Activated naive CD8-positive, alpha-beta T cell treated with anti-CD3 and anti-CD28 coated beads, Interleukin-2, amount 50 U/mL, for 24 hours (primary cell): ENCODE measurements around the gene DCDC2C.

ENCODE experiments used
- ATAC-seq: fragments of 150-1000 bp; cut with Tn5 transposase; one replicate; pipeline ENCODE4 v1.10.0; 2021
- DNase-seq: peaks from one replicate; pipeline ENCODE4 v3.0.0; 2021
- H3K27ac Mint-ChIP-seq: one replicate; pipeline ENCODE4 v1.8.0; 2021; ENCODE audit warnings: mild to moderate bottlenecking, mixed read lengths
- H3K27me3 Mint-ChIP-seq: one replicate; pipeline ENCODE4 v1.8.0; 2021; ENCODE audit warnings: mixed read lengths
- H3K36me3 Mint-ChIP-seq: one replicate; pipeline ENCODE4 v1.8.0; 2021; ENCODE audit warnings: low read depth, mixed read lengths
- H3K4me1 Mint-ChIP-seq: one replicate; pipeline ENCODE4 v1.8.0; 2021; ENCODE audit warnings: mixed read lengths
- H3K4me3 Mint-ChIP-seq: one replicate; pipeline ENCODE4 v1.8.0; 2021; ENCODE audit warnings: mild to moderate bottlenecking, moderate library complexity, mixed read lengths
- H3K9me3 Mint-ChIP-seq: one replicate; pipeline ENCODE4 v1.8.0; 2021; ENCODE audit warnings: mixed read lengths

DCDC2C gene

DNA sequence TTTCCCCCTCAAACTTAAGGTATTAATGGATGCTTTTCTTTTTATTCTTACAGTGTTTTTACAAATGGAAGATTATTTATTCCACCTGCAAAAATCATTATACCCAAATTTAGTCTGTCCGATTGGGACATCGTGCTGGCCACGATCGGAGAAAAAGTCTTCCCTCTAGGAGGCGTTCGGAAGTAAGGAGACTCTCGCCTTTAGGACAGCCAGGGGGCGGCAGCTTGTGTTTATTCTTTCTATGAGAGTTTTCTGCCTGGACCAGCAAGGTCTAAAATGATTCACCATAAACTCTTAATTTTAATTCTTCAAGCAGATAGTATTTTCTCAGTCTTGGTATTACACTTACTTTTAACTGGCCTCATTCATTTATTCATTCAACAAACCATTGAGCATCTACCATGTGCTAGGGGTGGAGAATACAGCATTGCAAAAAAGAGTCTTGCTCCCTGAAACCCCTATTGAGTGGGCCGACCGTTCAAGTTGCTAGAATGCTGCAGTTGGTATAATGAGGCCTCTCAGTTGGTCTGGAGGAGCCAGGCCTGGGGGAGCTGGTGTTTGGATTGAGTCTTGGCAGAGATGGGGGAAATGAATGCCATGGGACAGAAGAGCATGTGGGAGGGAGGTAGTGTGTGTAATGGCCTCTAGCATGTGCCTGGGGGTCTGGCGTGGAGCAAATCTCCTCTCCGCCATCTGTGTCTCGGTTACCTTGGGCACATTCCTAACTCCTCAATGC lies 38.7 kb downstream of the DCDC2C start:
- H3K4me1 Mint-ChIP-seq, result no peaks in the 10 kb centered on the region
- H3K27ac Mint-ChIP-seq, result no peak overlapping the region
- H3K27me3 Mint-ChIP-seq, result peaks cover 6% of the 10 kb centered on the region
- no peak overlapping the region for H3K4me3 Mint-ChIP-seq
- DNase-seq, result no peak
- no peak for ATAC-seq
- no peaks in the 10 kb centered on the region for H3K9me3 Mint-ChIP-seq
- no peaks in the 10 kb centered on the region for H3K36me3 Mint-ChIP-seq

DNA sequence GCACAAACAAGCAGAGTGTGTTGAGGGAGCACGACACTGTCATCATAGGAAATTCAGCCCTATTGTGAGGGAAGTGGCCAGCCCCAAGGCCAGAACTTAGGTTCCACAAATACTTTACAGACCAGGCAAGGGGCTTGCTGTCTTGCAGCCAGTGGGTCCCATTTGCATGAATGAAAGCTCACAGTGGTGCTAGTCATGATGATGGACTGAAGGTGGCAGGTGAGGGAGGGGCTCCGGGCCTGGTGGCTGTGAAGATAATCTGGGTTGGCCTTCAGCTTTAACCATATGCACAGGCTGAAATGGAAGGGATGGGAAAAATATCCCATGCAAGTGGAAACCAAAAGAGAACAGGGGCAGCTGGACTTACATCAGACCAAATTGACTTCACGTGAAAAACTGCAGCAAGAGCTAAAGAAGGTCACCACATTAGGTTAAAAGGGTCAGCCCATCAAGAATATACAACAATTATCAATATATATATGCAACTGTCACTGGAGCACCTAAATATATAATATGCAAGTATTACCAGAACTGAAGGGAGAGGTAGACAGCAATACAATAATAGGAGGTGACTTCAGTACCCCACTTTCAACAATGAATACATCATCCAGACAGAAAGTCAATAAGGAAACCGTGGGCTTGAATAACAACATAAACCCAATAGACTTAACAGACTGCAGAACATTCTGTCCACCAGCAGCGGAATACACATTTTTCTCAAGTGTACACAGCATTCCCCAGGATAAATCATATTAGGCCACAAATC lies 39.6 kb downstream of the DCDC2C start:
- Mint-ChIP-seq H3K36me3 (no peaks in the 10 kb centered on the region), H3K4me3 (no peak overlapping the region), H3K27ac (no peak overlapping the region), H3K27me3 (peaks cover 6% of the 10 kb centered on the region), H3K9me3 (no peaks in the 10 kb centered on the region), H3K4me1 (no peaks in the 10 kb centered on the region)
- no peak for ATAC-seq
- no peak for DNase-seq

DNA sequence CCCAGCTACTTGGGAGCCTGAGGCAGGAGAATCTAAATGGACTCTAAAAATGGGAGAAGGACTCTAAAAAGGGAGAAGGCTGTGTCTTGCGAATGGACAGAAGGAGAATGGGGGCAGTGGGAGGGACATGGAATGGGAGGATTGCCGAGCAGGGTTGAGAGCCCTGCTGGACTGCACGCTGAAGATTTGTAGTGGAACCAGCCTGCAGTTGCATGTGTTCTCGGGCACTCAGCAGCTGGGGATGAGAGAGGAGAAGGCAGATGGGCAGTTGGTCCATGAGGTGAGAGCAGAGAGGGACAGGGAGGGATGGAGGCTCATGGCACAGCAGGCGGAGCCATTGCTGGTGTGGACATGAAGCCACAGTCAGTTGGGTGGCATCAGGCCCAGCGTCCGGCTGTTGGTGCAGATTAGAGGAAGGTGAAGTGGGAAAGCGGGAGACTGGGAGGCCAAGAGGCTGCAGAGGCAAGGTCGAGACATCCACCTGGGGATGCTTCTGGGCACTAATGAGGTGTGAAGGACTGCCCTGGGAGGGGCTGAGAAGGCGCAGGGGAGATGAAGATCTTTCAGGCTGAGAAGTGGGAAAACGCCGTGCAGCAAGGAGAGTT lies 40.7 kb downstream of the DCDC2C start:
- Mint-ChIP-seq H3K4me3 (no peak overlapping the region), H3K27me3 (peaks cover 4% of the 10 kb centered on the region), H3K9me3 (no peaks in the 10 kb centered on the region), H3K36me3 (no peaks in the 10 kb centered on the region), H3K27ac (no peak overlapping the region), H3K4me1 (no peaks in the 10 kb centered on the region)
- ATAC-seq, result no peak
- DNase-seq, result no peak

GRCh38 chr2:3745920-3746319 lies 42.5 kb downstream of the DCDC2C start:
- Mint-ChIP-seq H3K27me3 (peaks cover 2% of the 10 kb centered on the region), H3K36me3 (no peaks in the 10 kb centered on the region), H3K27ac (no peak overlapping the region), H3K4me3 (no peak overlapping the region), H3K4me1 (no peaks in the 10 kb centered on the region), H3K9me3 (no peaks in the 10 kb centered on the region)
- ATAC-seq, result no peak
- DNase-seq, result no peak

DNA sequence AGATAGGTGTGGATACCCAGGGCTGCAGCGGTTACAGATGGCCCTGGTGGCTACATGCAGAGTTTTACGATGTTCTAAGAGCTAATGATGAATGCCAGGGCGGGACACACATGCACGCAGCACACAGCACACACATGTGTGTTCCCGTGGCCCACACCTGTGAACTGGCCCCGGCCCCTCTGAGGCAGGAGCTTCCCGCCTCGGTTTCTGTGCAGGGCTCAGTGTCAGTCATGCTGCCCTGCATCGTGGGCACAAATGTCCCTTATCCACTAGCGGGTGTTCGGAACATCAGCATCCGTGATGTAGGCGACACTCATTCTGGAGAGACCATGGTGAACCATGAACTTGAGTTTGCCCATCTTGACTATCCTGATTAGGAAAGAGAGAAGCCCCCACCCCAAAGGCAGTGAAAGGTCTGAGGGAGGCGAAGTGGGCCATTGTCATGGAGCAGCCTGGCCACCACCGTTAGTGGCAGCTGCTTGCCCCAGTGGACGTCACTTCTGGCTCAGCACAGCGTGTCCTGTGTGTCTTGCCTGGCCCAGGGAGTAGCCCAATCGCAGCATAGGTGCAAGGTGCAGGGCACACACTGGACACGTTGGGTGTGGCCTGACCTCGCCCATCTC lies 43.8 kb downstream of the DCDC2C start:
- H3K27ac Mint-ChIP-seq, result no peak overlapping the region
- H3K27me3 Mint-ChIP-seq, result no peaks in the 10 kb centered on the region
- H3K4me3 Mint-ChIP-seq, result no peak overlapping the region
- H3K4me1 Mint-ChIP-seq, result no peaks in the 10 kb centered on the region
- no peaks in the 10 kb centered on the region for H3K36me3 Mint-ChIP-seq
- H3K9me3 Mint-ChIP-seq, result no peaks in the 10 kb centered on the region
- DNase-seq, result no peak
- peak; percentile 29 for ATAC-seq

- Mint-ChIP-seq H3K27ac (no peak overlapping the region), H3K9me3 (no peaks in the 10 kb centered on the region), H3K4me3 (no peak overlapping the region), H3K4me1 (no peaks in the 10 kb centered on the region), H3K36me3 (no peaks in the 10 kb centered on the region), H3K27me3 (no peaks in the 10 kb centered on the region)
- no peak for DNase-seq
- ATAC-seq, result no peak
Measured at GRCh38 chr2:3747826-3748225, 44.5 kb downstream of the DCDC2C start.

DNA sequence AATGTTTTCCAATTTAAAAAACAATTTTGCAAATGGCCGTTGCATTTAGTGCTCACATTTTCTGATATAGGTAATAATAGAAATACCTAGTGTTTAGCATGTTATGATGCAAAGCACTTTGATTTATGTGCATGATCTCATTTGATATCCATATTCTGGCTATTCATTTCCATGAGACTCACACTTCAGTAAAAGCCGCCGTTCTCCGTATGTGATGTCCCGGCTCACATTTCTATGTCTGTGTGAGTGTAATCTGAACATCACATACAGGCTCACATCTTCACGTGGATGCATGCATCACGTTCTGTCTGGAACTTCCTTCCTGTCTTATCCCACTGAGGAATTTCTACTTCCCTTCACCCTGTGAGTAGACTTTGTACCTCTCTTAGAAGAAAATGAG lies 45.8 kb downstream of the DCDC2C start:
- no peaks in the 10 kb centered on the region for H3K9me3 Mint-ChIP-seq
- H3K36me3 Mint-ChIP-seq, result no peaks in the 10 kb centered on the region
- H3K27me3 Mint-ChIP-seq, result no peaks in the 10 kb centered on the region
- H3K4me3 Mint-ChIP-seq, result no peak overlapping the region
- DNase-seq, result no peak
- no peaks in the 10 kb centered on the region for H3K4me1 Mint-ChIP-seq
- H3K27ac Mint-ChIP-seq, result no peak overlapping the region
- ATAC-seq, result no peak

DNA sequence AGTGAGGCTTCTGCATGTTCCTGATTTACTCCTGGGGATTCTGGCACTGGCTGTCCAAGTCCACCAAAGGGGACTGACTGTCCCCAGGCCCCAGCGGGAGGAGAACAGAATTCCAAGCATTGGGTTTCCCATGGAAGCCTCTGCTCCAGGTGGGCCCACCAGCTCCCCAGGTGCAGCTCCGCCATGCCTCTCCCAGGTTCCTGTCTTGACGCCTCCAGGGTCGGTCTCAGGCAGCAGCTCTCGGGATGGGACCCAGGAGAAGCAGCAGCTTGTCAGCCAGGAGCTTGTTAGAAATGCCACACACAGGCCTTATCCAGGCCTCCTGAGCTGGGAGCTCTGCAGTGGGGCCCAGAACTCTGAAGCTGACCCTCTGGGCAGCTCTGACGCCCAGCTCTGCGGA lies 47.9 kb downstream of the DCDC2C start:
- Mint-ChIP-seq H3K36me3 (no peaks in the 10 kb centered on the region), H3K27ac (no peak overlapping the region), H3K4me3 (no peak overlapping the region), H3K9me3 (peaks cover 7% of the 10 kb centered on the region), H3K27me3 (no peaks in the 10 kb centered on the region), H3K4me1 (no peaks in the 10 kb centered on the region)
- ATAC-seq, result no peak
- no peak for DNase-seq

DNA sequence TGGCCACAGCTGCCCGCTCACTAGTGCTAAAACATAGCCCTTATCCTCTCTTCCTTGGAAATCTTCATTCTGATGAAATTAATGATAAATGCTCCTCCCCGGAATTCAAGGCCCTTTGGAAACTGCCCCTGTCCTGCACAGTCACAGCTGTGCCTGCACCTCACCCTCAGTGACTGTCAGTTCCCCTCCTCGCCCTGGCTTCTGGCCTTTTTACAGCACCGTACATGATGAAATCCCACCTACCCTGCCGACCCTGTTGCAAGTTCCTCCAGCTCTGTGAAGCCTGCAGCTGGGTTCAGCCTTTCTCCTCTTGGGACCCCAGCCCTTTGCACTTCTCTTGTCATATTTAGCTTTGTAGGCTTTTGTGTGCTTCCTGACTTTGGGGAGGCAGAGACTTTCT lies 48.4 kb downstream of the DCDC2C start:
- Mint-ChIP-seq H3K27ac (no peak overlapping the region), H3K36me3 (no peaks in the 10 kb centered on the region), H3K9me3 (peaks cover 7% of the 10 kb centered on the region), H3K27me3 (no peaks in the 10 kb centered on the region), H3K4me3 (no peak overlapping the region), H3K4me1 (no peaks in the 10 kb centered on the region)
- ATAC-seq, result no peak
- no peak for DNase-seq

DNA sequence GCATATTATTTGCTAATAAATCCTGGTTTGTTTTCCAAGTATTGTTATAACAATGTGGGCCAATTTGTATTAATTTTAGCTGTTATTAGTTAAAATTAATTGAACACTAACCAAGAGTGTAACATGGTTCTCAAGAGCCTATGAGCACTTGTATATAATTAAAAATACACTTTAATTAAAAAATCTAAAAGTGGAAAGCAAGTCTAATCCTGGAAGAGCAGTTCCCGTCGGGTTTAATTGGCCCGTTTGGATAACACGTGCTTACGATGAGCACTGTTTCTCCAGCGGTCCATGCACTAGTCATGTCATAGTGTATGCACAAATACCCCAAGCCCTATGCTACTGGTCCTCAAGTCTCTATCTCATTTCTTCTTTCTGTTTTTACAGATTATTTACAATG lies 49.0 kb downstream of the DCDC2C start:
- Mint-ChIP-seq H3K27ac (no peak overlapping the region), H3K27me3 (no peaks in the 10 kb centered on the region), H3K9me3 (peaks cover 7% of the 10 kb centered on the region), H3K4me3 (no peak overlapping the region), H3K4me1 (no peaks in the 10 kb centered on the region), H3K36me3 (no peaks in the 10 kb centered on the region)
- DNase-seq (no peak), ATAC-seq (no peak)

GRCh38 chr2:3753561-3753960 lies 50.2 kb downstream of the DCDC2C start:
- Mint-ChIP-seq H3K27me3 (peaks cover 6% of the 10 kb centered on the region), H3K36me3 (no peaks in the 10 kb centered on the region), H3K9me3 (peaks cover 7% of the 10 kb centered on the region), H3K4me3 (no peak overlapping the region), H3K27ac (no peak overlapping the region), H3K4me1 (no peaks in the 10 kb centered on the region)
- ATAC-seq (no peak), DNase-seq (no peak)

- ATAC-seq, result no peak
- Mint-ChIP-seq H3K4me1 (no peaks in the 10 kb centered on the region), H3K27me3 (peaks cover 6% of the 10 kb centered on the region), H3K4me3 (no peak overlapping the region), H3K27ac (no peak overlapping the region), H3K9me3 (peaks cover 7% of the 10 kb centered on the region), H3K36me3 (no peaks in the 10 kb centered on the region)
- DNase-seq, result no peak
Measured at GRCh38 chr2:3754280-3754679, 50.9 kb downstream of the DCDC2C start.

DNA sequence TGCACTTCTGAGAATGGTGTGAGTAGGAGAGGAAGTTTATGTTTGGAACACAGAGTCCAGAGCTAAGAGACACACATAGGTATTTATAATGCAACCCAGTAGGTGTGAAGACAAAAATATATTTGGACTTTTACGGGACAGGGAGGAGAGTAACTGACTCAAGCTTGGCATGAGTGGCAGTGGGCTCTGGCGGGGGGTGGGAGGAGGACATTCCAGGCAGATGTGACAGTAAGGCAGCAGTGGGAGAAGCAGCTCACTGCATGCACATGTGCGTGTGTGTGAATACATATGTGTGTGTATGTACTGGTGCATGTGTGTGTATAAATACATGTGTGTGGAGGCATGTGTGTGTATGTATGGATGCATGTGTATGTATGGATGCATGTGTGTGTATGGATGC lies 51.4 kb downstream of the DCDC2C start:
- Mint-ChIP-seq H3K9me3 (peaks cover 7% of the 10 kb centered on the region), H3K36me3 (no peaks in the 10 kb centered on the region), H3K27ac (no peak overlapping the region), H3K27me3 (peaks cover 6% of the 10 kb centered on the region), H3K4me1 (no peaks in the 10 kb centered on the region), H3K4me3 (no peak overlapping the region)
- DNase-seq (no peak), ATAC-seq (no peak)

GRCh38 chr2:3755277-3755676 lies 51.9 kb downstream of the DCDC2C start:
- ATAC-seq, result no peak

GRCh38 chr2:3756306-3756705 lies 52.9 kb downstream of the DCDC2C start:
- H3K4me1 Mint-ChIP-seq, result no peaks in the 10 kb centered on the region
- DNase-seq (no peak), ATAC-seq (no peak)
- no peak overlapping the region for H3K4me3 Mint-ChIP-seq
- no peaks in the 10 kb centered on the region for H3K36me3 Mint-ChIP-seq
- peaks cover 6% of the 10 kb centered on the region for H3K27me3 Mint-ChIP-seq
- H3K27ac Mint-ChIP-seq, result no peak overlapping the region
- peaks cover 7% of the 10 kb centered on the region for H3K9me3 Mint-ChIP-seq

More at GRCh38 chr2:3755277-3755676, 51.9 kb downstream of the DCDC2C start:
- Mint-ChIP-seq H3K27ac (no peak overlapping the region), H3K9me3 (peaks cover 7% of the 10 kb centered on the region), H3K4me1 (no peaks in the 10 kb centered on the region), H3K27me3 (peaks cover 6% of the 10 kb centered on the region), H3K4me3 (no peak overlapping the region), H3K36me3 (no peaks in the 10 kb centered on the region)
- no peak for DNase-seq
